Lower leg skin (tissue), 3 donors: ENCODE results near the gene TTC4.

Experiments used
- CTCF ChIP-seq, 3 donors: fragments of 450-650 bp; IDR thresholded peaks; one replicate each; pipeline ENCODE4 v1.5.1; 2016; ENCODE audit warnings: antibody characterized with exemption in 3 of 3, mild to moderate bottlenecking in 3 of 3, moderate library complexity in 2 of 3
- POLR2A ChIP-seq, 2 donors: fragments of 450-650 bp; IDR thresholded peaks; one replicate each; pipeline ENCODE4 v1.6.1; 2016 to 2017; ENCODE audit warnings: antibody characterized with exemption in 2 of 2, mild to moderate bottlenecking in 1 of 2, moderate library complexity in 1 of 2

GRCh38 chr1:54791880-54792522, 76.3 kb downstream of the TTC4 start:
- TF ChIP-seq CTCF (IDR thresholded peaks at IDR 0.05) (no peak), POLR2A (IDR thresholded peaks at IDR 0.05) (no peak)
